GM18861 (cell line): ENCODE measurements around the gene EXOC6B.

Experiments used
- ATAC-seq: cut with Tn5 transposase; IDR thresholded peaks from one replicate; pipeline ENCODE4 v1.9.1; 2021; ENCODE audit not compliant: unreplicated experiment

The EXOC6B gene

GRCh38 chr2:72830273-72830672, 4.4 kb upstream of the EXOC6B start:
- no peak for ATAC-seq

DNA sequence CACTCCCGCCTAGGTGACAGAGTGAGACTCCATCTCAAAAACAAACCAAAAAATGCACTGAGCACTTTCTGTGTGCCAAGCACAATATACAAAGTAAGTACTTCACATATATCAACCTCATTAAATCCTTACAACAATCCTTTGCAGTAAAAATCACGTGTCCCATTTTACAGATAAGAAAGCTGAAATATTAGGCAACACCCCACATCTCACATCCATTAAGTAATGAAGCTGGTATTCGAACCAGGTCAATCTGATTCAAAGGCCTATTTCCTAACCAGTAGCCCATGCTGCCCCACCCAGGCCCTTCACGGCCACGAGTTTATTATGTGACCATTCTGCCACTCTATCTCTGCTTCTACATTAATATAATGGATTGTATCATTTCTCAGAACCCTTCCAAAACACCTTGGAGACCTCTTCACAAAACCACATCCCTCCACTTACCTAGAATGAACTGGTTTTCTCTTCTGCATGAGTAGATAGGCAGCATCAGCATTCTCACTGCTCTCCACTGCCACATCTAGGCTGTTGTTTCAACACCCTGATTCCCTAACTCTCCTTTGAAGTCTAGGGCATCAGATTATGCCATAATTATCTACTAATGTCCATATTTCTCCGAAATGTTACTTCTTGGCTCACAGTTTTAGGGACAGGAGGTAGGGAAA, 3.1 kb upstream of the EXOC6B start:
- no peak for ATAC-seq

GRCh38 chr2:72827966-72828646, 2.3 kb upstream of the EXOC6B start:
- no peak for ATAC-seq

DNA sequence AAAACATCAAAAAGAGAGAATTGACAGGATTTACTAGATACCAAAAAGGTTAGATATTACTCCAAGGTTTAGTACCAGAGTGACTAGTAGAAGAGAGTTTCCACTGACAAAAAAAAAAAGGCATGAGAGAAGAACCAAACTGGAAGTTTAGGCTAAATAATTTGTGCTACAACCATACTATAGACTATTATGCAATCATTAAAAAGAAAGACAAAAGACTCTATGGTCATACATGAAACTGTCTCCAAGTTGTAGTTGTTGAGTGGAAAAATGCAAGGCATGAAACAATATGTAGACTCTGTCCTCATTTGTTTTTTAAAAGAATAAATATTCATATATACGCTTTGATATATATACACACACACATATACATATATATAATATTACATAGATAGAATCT, 1.7 kb upstream of the EXOC6B start:
- ATAC-seq = no peak

- no peak for ATAC-seq
Observed at GRCh38 chr2:72826156-72826477, 284 bp upstream of the EXOC6B start.

GRCh38 chr2:72824224-72824842, 1.5 kb downstream of the EXOC6B start:
- no peak for ATAC-seq

DNA sequence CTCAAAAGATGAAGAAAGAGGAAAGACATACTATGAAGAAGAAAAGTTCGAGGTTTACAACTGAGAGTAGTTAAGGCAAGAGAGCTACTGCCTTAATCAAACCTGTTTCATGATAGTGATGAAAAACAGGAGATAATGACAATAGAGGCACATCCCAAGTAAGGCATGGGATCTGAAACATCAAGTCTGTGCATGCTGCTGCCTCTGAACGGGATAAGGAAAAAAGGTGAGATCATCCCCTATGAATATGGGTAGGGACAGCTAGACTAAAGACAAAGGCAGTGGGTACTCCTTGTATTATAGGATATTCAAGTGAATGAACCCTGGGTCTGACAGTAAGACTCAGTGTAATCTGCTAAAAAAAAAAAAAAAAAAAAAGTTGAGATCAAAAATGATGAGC, 3.0 kb downstream of the EXOC6B start:
- no peak for ATAC-seq

- ATAC-seq = no peak
Observed at GRCh38 chr2:72821983-72822382, 3.9 kb downstream of the EXOC6B start.

DNA sequence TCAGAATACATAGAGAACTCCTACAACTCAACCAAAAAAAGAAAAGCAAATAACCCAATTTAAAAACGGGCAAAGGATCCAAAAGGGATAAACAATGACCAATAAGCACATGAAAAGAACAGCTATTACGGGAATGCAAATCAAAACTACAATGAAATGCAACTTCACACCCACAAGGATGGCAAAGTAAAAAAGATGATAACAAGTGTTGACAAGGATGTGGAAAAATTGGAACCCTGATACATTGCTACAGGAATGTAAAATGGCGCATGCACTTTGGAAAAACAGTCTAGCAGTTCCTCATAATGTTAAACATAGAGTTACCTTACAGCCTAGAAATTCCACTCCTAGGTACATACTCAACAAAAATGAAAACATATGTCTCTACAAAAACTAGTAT, 4.7 kb downstream of the EXOC6B start:
- ATAC-seq = no peak

DNA sequence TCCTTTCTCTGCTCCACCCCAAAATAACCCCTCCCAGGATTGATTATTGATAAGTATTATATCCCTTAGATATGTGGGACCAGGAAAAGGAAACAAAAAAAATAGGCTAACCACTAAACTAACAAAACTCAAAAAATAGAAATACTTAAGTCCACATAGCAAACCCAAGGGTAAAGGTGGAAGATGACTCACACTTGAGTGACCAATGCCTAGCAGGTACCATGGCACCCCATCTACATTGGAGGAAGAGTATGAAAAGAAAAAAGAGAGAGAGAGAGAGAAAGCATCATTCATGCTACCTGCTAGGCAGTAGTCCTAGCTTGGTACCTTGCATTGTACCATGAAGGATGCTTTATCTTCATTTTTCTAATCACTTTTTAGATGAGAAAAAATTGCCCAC, 6.3 kb downstream of the EXOC6B start:
- ATAC-seq = no peak

DNA sequence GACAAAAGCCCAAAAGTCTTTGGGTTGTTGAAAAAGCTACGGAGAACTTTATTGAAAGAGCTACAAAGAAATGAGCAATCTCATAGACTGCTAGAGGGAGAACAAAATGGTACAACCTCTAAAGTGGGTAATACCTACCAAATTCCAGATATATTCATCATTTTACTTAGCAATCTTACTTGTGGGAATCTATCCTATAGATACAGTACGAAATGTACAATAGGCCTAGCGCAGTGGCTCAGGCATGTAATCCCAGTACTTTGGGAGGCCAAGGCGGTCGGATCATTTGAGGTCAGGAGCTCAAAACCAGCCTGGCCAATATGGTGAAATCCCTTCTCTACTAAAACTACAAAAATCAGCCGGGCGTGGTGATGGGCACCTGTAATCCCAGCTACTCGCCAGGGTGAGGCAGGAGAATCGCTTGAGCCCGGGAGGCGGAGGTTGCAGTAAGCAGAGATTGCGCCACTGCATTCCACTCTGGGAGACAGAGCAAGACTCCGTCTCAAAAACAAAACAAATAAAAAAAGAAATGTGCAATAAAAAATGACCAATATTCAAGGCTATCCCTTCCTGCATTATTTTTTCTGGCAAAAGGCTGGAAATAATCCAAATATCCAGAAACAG, 10.1 kb downstream of the EXOC6B start:
- ATAC-seq = no peak

DNA sequence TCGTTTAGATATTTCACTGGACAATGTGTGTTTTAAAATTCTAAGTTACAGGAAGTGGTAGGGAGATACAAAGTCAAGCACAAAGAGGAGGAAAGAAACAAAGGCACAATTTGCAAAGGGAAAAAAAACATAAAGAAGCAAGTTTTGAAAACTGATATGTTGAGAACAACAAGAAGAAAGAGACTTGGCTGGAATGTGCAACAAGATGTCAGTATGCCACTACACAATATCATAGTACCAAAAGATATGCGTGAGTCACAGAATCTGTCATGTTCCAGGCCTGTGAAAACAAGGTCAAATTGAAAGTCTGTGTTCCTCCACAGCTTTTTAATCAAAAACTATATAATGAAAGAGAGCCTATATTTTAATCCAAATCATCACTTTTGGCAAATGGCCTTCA, 12.0 kb downstream of the EXOC6B start:
- ATAC-seq = no peak

- no peak for ATAC-seq
Observed at GRCh38 chr2:72810165-72810564, 15.7 kb downstream of the EXOC6B start.

GRCh38 chr2:72809095-72809494, 16.7 kb downstream of the EXOC6B start:
- ATAC-seq = no peak

- ATAC-seq = no peak
Observed at GRCh38 chr2:72806280-72806945, 19.4 kb downstream of the EXOC6B start.

- no peak for ATAC-seq
Observed at GRCh38 chr2:72803626-72804320, 22.1 kb downstream of the EXOC6B start.

DNA sequence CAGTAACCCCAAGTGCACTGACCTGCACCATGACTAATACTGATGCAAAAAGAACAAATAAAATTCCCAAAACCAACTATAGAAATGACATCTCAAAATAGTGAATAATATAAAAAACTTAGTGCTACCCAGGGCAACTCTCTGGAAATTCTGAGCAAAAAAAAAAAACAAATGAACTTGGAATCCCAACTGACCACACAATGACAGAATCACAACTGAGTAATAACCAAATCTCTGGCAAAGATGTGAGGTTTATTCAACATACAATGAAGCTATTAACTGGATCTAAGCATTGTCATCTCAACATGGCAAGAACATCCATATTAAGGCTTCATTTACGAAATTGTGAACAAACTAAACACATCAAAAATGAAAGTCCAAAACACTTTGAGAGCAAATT, 22.7 kb downstream of the EXOC6B start:
- no peak for ATAC-seq

DNA sequence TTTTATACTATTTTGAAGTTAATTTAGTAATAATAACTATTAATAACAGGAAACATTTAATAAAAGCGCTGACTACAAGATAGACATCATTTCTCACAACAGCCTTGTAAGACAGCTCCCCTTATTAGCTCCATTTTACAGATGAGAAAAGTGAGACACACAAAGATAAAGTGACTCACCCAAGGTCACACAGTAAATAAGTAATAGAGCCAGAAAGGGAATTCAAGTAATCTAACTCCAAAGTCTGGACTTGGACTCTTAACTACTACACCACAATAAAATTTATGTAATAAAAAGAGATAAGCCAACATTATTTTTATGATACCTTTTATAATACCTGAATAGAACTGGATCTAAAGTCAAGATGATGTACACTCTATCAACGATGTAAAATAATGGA, 25.3 kb downstream of the EXOC6B start:
- no peak for ATAC-seq

- ATAC-seq = no peak
Observed at GRCh38 chr2:72797740-72798139, 28.1 kb downstream of the EXOC6B start.

DNA sequence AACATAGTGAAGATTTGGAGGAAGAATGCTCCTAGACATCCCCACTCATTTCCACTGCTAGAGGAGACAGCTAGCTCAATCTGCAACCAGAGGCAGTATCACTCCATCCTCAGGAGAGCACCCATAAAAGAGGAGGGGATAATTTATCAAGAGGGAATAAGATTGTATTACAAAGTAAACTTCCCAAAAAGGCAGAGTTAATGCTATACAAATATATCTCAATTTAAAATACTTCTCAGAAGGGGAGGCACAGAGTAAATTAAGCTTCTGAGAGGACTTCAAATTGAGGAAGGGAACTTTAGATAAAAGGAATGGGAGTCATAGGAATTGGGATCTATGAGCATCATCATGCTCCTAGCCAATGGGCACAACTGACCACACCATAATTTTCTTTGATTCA, 29.1 kb downstream of the EXOC6B start:
- ATAC-seq = no peak

DNA sequence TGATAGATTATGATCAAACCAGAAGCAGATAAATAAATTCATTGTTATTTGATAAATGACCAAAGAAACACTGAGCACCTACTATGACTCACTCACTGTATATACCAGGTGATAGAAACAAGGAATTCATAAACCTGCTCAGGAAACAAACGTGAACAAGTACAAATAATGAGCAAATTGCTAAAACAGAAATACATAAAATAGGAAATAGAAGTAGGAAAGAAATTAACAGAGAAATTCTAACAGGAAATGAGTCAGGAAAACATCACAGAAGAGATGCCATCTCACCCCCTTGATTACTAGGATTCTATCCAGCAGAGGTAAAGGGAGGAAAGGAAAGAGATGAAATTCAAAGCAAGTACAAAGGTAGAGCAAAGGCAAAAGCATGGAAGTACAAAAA, 31.3 kb downstream of the EXOC6B start:
- ATAC-seq = no peak
